Stimulated activated CD4-positive, alpha-beta T cell treated with anti-CD3 and anti-CD28 coated beads, Interleukin-4, amount 100 ng/mL, for 1 hour (primary cell): ENCODE results near the gene CBFA2T3.

Source experiments
- DNase-seq: peaks from one replicate; pipeline ENCODE4 v3.0.0-alpha.2; 2020

CBFA2T3 gene

GRCh38 chr16:88870608-88871348 lies 106.2 kb downstream of the CBFA2T3 start:
- no peak for DNase-seq

- DNase-seq: no peak
Observed at GRCh38 chr16:88869673-88869980, 107.4 kb downstream of the CBFA2T3 start.

- no peak for DNase-seq
Observed at GRCh38 chr16:88868974-88869672, 107.9 kb downstream of the CBFA2T3 start.

DNA sequence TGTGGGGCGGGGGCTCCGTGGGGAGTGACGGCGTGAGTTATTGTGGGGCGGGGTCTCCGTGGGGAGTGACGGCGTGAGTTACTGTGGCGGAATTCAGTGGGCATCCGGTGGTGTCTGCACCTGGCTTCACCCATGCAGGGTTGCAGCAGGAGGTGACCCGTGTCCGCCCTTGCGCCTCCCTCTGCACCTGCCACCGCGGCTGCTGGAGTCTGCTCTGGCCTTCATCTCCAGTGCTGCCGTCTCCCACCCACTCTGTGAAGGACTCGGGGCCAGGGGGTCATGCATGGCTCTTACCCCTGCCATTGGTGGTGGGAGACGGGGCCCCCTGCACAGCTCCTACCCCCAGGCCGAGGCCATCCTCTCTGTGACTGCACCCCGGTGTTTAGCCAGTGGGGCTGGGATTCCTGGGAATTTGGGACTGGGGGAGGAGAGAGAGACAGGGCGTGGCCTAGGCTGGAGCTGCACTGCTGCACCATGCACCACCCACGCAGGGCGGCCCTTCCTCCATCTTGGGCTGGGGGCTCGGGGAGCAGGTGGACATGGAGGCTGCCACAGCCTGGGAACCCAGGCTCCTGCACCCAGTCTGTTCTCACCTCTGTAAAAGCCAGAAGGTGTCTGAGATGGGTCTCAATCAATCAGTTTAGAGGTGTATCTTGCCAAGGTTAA lies 109.3 kb downstream of the CBFA2T3 start:
- DNase-seq: no peak

GRCh38 chr16:88866151-88866920 lies 110.7 kb downstream of the CBFA2T3 start, which contains the start of gene PABPN1L:
Gene PABPN1L (minus strand): TSS chr16:88866660. CDS start chr16:88866606, 54 bp downstream.
- no peak for DNase-seq

GRCh38 chr16:88865742-88866141 lies 111.3 kb downstream of the CBFA2T3 start:
- no peak for DNase-seq

DNA sequence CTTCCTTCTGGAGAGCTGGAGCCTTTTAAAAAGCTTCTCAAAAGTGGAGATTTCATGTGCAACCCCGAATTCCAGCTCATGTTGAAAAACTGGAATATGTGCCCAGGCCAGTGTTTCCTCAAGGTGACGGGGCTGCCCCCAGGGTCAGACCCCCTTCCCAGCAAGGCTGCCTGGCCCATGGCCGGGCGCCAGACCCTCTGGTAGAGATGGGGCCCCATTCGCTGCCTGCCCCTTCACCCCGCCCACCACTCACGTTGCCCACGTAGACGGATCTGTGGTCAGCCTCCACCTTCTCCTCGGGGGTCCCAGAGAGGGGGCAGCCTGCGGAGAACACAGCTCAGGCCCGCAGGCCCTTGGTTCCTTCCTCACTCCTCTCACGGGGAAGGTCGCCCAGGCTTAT lies 111.7 kb downstream of the CBFA2T3 start:
- no peak for DNase-seq

- no peak for DNase-seq
Observed at GRCh38 chr16:88864521-88864920, 112.5 kb downstream of the CBFA2T3 start.

- no peak for DNase-seq
Observed at GRCh38 chr16:88864099-88864498, 112.9 kb downstream of the CBFA2T3 start.

GRCh38 chr16:88863426-88863825 lies 113.6 kb downstream of the CBFA2T3 start:
- no peak for DNase-seq

GRCh38 chr16:88862968-88863367 lies 114.0 kb downstream of the CBFA2T3 start:
- no peak for DNase-seq

GRCh38 chr16:88861359-88861758 lies 115.6 kb downstream of the CBFA2T3 start:
- DNase-seq: no peak

- DNase-seq: no peak
Observed at GRCh38 chr16:88859381-88860091, 117.5 kb downstream of the CBFA2T3 start.

DNA sequence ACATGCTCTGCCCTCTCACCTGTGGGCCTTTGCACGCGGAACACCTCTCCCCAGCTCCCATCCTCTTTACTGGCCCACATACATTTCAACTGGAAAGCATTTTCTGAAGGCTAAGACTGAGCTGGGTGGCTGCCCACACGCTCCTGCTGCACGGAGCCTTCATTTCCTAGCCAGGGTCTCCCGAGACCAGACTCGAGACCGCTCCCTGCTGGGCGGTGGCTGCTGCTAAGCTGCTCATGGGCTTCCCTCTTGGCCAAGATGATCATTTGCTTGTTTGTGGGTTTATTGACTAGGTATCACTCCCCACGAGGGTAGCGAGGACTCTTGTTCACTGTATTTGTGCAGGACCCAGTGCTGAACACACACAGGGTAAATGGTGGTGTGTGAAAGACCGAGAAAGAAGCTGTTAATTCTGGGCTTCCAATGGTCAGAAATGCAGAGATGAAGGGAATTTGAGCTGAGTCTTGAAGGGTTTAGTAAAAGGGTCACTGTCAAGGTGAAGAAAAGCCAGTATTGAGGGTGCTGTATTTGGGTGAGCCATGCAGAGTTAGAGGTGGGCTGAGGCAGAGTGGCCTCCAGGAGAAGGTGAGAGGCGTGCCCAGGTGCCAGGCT lies 119.2 kb downstream of the CBFA2T3 start:
- peak; percentile 80 for DNase-seq

- DNase-seq: peak; percentile 100
Observed at GRCh38 chr16:88856828-88857727, 119.9 kb downstream of the CBFA2T3 start, which contains the start of the genes GALNS and TRAPPC2L. Gene GALNS (minus strand): TSS chr16:88856947. CDS start chr16:88856877, 70 bp downstream. Gene TRAPPC2L (plus strand): TSS chr16:88857127. CDS start chr16:88857151, 24 bp downstream.

DNA sequence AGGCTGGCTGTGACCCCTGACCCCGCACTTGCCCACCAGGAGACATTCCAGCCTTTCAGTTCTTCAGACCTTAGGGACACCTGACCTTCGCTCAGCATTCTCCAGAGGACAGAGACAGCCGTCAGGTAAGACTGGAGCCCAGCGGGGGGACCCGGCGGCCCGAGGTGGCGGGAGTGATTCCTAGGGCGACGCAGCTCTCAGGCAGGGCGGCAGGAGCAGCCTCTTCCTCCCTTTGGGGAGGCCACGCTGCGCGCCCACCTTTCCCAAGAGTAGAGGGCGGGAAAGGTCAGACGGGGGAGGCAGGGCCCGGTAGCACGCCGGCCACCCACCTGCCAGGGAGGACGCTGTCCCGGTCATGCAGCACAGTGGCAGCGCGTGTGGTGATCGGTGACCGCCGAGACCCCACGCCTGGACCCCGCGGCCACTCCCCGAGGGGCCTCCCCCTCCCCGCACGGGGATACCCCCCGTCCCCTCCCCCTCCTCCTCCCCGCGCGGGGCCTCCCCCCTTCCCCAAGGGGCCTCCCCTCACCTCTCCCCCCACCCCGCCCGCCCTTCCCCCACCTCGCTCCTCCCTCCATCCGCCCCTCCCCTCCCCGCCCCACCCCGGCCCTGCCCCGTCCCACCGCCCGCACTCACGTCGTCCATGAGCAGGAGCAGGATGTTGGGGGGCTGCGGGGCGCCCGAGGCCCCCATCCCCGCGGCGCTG lies 120.7 kb downstream of the CBFA2T3 start:
- peak; percentile 9 for DNase-seq

- no peak for DNase-seq
Observed at GRCh38 chr16:88855736-88856121, 121.3 kb downstream of the CBFA2T3 start.

GRCh38 chr16:88855176-88855575 lies 121.8 kb downstream of the CBFA2T3 start:
- DNase-seq: no peak

DNA sequence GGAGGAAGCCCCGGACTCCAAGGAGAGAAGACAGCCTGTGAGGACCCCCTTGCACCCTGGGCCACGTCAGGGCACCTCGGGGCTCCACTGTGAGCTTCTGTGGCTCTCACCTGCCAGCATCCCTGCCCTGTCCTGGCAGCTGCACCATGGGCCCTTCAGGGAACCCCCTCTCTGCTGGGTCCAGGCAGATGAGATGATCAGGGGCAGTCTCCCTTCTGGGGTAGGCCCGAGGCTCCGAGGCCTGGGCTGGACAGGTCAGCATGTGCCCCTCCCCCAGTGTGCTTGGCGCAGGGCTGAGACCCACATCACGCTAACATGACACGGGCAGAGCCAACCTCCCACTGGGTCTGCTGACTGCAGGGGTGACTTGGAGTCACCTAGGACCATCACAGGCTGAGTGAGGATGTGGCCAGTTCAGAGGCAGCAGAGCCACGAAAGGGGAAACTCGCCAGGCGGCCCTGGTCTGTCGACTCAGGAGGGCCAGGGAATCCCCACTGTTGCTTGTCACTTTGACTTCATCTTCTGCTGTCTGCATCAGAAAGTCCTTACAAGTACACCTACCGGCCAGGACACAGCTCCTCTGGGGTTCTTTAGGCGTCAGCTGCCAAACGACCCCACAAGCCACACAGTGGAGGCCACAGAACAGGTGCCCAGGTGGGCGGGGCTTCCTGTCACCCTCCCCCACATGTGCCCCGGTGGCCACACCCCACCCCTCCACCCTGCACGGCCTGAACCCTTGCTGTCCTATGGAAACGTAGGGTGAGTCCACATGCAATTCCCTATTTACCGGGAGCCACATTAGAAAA lies 122.5 kb downstream of the CBFA2T3 start:
- DNase-seq: peak; percentile 12
